GM10266 (cell line): ENCODE results near the gene NEDD4L.

Source experiments
- DNase-seq: peaks from one replicate; pipeline ENCODE4 v3.0.0; 2012; ENCODE audit errors: extremely low spot score
- TF ChIP-seq, protein P1 (sequence below): IDR thresholded peaks from 2 replicates; pipeline ENCODE4 v1.5.1; 2012; ENCODE audit warnings: mild to moderate bottlenecking, low read depth; ENCODE audit not compliant: control insufficient read depth, insufficient read depth; ENCODE audit errors: missing control alignments

The NEDD4L gene

DNA sequence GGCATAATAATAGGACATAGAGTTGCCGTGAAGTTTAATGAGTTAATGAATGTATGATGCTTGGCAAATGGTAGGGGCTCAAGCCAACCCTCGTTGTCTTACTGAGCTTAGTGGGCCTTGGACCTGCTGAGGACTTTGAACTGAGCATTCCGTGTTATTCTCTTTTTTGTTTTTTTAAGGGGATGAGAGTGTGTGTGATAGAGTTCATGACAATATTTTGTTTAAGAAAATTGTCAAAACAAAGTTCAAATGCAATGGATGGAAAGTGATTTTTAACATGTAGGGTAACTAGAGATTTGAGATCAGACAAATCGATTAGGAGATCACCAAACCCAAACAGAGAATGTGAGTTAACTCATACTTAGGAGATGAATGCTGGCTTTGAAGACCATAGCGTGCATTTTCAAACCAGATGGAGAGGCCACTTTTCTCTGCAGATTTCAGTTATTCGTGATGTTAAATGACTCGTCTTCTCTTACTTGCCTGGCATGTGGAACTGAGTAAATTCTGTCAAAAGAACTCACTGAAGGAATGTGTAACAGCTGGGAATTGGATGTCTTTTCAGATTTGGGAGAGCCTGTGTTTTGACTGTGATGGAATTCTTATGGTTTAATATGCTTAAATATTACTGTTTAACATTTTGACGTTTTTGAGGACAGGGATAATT lies 88.7 kb downstream of the NEDD4L start:
- TF ChIP-seq, protein P1, sequence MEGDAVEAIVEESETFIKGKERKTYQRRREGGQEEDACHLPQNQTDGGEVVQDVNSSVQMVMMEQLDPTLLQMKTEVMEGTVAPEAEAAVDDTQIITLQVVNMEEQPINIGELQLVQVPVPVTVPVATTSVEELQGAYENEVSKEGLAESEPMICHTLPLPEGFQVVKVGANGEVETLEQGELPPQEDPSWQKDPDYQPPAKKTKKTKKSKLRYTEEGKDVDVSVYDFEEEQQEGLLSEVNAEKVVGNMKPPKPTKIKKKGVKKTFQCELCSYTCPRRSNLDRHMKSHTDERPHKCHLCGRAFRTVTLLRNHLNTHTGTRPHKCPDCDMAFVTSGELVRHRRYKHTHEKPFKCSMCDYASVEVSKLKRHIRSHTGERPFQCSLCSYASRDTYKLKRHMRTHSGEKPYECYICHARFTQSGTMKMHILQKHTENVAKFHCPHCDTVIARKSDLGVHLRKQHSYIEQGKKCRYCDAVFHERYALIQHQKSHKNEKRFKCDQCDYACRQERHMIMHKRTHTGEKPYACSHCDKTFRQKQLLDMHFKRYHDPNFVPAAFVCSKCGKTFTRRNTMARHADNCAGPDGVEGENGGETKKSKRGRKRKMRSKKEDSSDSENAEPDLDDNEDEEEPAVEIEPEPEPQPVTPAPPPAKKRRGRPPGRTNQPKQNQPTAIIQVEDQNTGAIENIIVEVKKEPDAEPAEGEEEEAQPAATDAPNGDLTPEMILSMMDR = no peak
- DNase-seq = no peak

DNA sequence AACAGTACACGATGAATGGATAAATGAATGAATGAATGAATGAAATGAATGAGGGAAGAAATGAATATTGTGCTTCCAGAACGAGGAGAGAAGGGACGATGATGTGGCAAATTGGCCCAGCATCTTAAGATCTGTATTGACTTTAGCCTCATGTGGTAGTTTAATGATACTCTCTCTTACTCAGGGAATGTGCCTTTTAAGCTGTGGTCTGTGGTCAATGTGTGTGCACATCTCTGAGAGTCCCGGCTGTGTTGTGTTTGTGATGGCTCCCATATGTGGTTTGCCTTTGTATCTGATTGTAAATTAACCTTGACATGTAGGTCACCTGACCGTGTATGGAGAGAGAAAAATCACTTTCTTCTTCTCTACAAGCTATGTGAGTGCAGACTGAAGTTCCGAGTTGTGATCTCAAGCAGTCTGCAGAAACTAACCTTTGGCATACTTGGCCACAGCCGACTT lies 91.2 kb downstream of the NEDD4L start:
- no peak for DNase-seq
- TF ChIP-seq, protein P1 = no peak

DNA sequence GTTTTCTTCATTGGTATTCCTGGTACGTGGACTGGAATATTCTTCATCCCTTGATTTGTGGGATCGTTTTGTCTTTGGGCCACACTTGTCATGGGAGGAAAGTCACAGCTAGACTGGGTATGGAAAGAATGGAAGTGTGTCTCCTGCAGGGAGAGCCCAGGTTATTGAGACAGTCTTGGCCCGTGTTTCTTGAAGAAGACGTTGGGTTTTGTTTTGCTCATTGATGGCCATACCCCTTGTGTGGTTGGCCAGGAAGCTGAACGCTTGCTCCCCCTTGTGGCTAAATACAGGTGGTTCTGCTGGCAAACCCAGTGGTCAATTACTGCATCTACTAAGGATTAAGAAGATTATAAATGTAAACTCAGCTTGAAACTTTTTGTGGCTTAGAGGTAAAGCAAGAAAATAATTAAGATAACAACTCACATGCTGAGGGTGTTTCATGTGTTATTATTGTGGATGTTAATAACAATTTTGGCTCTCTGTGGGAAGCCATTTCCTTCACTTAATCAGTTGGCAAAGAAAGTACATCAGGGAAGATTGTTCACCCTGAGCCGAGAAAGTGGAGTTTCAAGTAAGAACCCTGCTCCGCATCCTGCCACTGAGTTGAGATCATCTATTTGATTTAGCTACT lies 91.8 kb downstream of the NEDD4L start:
- TF ChIP-seq, protein P1 = peak; percentile 84
- peak; percentile 75 for DNase-seq

DNA sequence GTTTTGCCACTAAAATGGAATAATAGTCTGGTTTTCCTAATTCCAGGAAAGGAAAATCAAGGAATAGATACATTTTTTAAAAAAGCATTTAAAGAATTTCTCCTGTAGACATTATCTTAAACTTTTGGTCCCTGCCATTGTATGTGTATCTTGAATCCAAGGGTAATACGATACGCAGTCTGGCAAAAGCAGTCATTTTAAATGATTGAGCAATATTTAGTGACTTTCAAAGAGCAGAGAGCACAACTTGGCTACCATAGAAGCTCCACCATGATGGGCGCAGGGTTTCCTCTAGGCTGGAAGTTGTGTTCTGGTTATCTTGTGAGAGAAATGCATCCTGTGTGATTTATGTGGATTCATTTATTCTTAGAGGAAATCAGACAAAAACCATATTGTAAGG lies 92.9 kb downstream of the NEDD4L start:
- no peak for DNase-seq
- TF ChIP-seq, protein P1 = no peak

DNA sequence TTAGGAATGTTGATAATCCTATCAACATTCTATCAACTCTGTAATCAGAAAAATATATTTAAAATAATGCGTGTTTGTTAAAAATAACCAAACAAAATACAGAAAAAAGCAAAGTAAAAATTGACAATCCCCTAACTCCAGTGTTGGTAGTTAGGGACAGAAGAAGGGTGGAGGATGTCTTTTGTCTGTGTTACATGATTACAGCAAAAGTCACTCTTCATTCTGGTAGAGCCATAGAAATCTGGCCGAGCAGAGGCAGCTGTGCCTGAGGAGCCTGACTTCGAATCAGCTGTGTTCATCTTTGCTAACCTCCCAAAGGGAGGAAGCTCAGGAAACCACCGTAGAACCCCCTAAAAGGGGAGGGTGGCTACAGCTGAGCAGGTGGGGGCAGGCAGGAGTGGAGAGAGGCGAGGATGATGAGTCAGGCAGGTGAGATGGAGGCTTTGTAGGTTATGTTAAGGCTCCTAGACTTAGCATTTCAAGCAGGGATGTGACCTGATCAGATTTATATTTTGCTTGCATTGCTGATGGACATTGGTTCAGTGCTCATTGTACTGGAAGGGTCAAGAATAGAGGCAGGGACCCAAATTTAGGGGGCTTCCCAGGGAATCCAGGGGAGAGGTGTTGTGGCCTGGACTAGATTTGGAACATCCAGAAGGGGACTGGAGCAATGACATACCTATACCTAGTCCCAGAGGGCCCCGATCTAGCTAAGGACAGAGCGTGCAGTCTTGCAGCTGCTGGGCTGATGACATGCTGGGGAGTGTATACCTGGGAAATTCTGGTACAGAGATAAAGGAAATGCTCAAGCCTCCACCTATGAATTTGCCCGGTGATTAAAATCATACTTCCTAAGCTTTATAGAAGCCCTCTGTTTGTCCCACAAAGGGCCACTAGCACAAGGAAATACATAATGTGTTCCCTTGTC lies 95.7 kb downstream of the NEDD4L start:
- no peak for DNase-seq
- TF ChIP-seq, protein P1 = no peak

DNA sequence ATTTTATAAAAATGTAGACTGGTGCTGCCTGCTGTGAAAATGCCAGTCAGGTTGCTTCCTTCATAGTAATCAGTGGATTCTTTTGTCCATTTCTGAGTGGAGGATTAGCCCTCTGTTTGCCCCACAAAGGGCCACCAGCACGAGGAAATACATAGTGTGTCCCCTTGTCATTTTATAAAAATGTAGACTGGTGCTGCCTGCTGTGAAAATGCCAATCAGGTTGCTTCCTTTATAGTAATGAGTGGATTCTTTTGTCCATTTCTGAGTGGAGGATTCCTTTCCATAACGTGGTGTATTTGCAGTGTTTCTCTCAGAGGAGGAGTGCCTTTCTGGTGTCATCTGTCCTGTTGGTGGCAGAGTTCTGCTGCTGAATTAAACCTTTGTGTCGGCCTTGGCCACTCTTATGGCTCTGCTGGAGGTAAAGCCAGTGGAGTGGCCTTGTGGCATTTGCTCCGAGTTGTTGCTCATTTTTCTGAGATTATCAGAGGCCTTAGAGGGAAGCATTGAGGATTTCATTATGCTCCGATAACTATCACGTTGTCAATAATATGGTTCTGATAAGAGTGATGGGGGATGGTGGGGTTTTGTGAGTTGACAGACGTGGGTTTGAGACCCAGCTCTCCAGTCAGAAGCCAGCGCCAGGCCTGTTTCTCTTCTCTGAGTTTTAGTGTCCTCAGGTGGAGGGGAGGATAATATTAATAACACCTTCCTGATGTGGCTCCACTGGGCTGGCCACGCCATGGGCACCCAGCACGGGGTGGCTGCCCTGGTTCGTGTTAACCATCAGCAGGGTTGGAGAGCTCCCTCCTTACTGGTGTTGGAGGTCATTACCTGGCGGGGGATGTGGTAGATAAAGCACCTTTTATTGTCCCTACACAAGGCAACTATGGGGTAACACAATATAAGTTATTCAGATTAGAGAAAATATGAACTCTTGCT lies 96.6 kb downstream of the NEDD4L start:
- no peak for DNase-seq
- TF ChIP-seq, protein P1 = no peak
